GM19023 (cell line): ENCODE data around the gene CD48.
A peak's percentile ranks its signal among the peaks of the same experiment; 100 is the strongest.

Experiments
- ATAC-seq: cut with Tn5 transposase; IDR thresholded peaks from one replicate; pipeline ENCODE4 v1.9.1; 2021; ENCODE audit warnings: mild to moderate bottlenecking, moderate library complexity; ENCODE audit not compliant: unreplicated experiment

CD48 gene, protein sequence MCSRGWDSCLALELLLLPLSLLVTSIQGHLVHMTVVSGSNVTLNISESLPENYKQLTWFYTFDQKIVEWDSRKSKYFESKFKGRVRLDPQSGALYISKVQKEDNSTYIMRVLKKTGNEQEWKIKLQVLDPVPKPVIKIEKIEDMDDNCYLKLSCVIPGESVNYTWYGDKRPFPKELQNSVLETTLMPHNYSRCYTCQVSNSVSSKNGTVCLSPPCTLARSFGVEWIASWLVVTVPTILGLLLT

DNA sequence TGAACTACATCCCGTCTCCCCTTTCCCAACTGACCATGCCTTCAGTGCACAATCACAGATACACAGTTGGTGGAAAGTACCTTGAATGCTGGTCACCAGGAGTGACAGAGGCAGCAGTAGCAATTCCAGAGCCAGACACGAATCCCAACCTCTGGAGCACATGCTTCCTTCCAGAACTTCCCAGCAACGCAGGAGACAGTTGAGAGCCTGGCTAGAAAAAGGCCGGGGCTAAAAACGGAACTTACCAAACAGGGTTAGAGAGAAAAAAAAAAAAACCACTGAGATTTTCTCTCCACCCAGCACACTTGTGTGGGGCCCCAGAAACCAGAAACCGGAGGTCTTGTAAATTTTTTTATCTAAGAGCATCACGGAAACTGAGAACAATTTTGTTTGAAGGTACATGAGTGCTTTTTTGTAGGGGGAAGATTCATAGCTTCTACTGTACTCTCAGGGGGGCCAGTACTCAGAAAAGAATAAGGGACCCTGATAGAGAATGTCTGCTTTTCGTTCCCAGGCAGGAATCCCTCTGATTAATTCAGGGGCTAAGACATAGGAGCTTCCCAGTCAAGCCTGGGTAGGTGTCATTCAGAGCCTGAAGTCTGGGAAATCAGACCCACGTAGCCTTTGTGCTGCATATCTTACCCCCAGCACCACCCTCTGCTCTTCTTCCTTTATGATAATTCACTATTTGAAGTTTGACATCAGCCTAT, at the start of gene CD48:
TSS of gene CD48 (minus strand) at position 221 of the 710 bp plus-strand sequence. CDS start at position 162, 59 bp downstream.
- peak; percentile 44 for ATAC-seq

DNA sequence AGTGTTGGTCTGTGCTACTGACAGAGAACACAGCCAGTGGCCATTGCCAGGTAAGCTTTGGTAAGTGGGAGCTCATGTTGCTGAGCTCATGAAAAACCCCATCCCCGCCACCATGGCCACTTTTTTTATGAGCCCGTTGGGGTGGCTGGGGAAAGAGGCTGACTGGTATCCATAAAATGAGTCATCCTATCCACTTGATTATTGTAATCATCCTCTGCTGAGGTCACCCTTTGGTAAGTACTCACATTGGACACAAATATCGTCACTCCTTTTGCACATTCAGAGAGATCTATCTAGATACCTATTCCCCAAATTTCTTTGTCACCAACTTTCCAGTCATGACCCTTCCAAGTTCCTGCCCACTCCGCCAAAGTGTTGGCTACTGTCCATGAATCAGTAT, 49.4 kb upstream of the CD48 start:
- no peak for ATAC-seq

DNA sequence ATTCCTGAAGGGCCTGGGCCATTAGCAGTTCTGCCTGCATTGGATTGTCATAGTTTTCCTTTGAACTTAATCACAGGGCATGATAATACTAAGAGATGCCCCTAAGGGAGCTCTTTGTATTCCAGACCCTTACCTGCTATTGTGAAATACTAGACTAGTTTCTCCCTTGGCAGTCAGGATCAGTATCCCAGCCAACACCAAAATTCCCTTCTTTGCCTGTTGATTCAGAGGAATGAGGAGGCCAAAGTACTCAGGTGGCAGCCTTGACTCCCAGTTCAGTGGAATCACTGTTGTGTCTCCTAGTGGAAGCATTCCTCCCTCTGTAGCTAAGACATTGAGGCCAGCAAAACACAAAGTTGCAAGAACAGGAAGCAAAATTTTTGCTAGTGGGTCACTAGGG, 48.1 kb upstream of the CD48 start:
- ATAC-seq: no peak

DNA sequence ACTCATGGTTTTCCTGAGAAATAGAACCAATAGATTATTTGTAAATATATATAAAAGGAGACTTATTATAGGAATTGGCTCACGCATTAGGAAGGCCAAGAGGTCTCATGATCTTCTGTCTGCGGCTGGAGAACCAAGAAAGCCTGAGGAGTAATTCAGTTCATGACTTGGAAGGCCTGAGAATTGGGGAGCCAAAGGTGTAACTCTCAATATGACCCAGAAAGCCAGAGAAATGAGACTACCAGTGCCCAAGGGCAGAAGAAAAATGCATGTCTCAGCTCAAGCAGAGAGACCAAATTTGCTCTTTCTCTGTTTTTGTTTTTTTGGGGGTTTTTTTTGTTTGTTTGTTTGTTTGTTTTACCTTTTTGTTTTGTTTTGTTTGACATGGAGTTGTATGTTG, 46.9 kb upstream of the CD48 start:
- no peak for ATAC-seq

DNA sequence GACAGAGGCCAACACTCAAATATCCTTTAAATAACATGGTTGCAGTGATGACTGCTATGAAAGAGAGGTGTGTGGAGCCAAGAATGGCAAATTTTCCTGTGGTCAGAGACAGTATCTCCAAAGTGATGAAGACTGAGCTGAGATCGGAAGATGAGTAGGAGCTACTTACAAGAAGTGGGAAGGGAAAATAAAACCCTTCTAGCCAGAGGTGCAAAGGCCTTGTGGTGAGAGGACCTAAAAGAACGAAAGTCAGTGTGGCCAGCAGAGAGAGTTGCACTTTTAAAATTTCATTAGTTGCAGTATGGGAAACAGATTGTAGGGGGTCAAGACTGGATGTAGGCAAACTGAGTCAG, 45.2 kb upstream of the CD48 start:
- ATAC-seq: no peak

DNA sequence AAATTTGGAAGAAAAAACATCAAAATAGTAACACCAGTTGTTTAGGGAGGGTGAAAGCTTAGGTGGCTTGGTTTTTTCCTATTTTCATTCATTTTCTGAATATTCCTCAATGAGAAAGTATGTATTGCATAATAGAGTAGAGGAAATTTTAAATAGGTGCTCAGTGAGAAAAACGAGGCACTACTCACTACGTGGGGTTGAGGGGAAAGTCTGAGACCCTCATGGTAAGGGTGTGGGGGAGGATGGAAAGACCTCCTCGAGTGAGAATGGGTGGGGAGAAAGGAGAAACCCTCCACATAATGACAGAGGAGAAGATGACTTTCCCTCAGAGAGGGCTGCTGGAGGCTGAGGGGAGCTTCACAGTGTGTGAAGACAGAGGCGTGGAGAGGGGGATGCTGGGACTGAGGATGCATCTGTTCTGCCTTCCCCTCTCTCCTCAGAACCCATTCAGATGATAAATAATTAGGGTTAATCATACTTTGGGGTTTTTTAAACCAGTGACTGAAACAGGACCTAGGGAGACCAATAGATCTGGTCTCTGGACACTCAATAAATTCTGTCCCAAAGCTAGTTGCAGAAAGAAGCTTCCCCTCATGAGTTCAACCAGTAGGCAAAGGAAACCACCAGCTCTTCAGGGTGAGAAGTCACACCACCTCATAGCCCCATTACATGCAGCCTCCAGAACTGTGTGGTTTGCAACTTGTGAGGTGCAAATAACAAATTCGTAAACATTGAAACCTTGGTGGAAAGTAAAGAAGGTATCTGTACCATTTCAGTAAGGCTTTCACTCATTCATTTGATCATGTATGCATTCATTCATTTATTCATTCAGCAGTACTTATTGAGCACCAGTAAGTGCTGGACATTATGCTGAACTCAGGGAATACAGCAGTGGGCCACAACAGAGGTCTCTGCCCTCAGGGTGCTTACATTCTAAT, 44.6 kb upstream of the CD48 start:
- no peak for ATAC-seq

DNA sequence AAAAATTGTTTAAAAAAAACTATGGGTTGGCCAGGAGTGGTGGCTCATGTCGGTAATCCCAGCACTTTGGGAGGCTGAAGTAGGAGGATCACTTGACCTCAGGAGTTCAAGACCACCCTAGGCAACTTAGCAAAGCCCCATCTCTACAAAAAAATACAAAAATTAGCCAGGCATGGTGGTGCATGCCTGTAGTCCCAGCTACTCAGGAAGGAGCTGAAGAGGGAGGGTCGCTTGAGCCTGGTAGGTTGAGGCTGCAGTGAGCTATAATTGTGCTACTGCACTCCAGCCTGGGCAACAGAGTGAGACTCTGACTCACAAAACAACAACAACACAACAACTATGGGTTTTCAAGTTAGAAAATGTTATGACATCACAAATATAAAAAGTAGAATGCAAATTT, 43.8 kb upstream of the CD48 start:
- no peak for ATAC-seq

DNA sequence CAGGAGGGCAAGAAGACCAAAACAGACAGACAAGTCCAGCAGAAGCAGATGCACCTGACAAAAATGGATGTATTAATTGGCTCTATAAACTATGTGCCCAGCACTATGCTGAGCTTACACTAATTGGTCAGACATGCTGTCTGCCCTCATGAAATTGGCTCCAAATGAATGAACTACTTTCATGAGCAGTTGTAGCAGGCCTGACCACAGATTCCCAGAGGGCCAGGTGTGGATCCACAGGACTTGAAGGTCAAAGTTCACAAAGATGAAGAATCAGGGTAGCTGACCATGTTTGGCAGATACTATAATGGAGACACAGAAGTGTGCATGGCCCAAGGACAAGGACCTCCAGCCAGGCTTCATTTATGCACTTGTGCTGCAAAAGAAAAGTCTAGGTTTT, 42.0 kb upstream of the CD48 start:
- no peak for ATAC-seq

DNA sequence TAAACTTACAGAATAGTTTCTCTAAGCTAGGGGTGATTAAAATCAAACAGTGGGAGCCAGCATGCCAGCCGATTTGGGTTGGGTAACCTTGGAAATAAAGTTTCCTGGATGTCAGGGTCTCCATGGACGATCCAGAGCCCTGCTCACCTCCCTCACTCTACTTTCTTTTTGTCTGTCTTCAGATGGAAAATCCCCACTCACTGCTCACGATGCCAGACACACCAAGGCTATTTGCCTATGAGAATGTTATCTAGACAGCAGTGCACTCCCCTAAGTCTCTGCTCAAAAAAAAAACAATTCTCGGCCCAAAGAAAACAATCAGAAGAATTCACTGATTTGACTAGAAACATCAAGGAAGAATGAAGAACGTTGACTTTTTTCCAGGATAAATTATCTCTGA, 41.3 kb upstream of the CD48 start:
- no peak for ATAC-seq

DNA sequence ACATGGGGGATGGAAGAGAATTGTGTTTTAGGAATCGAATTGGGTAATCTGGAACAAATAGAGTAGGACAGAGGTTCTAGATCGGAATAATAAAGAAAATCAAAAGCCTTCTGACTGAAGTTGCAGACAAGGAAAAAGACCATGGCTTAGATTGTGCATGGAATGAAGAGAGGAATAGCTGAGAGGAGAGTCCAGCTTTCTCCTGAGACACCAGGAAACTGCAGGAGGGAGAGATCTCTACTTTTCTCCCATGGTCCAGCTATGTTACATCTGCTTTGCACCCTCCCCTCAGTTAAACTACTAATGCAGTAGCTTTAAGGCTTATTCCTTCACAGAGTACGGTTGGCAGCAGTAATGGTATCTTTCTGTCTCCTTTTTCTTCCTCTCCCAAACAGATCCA, 40.8 kb upstream of the CD48 start:
- no peak for ATAC-seq

DNA sequence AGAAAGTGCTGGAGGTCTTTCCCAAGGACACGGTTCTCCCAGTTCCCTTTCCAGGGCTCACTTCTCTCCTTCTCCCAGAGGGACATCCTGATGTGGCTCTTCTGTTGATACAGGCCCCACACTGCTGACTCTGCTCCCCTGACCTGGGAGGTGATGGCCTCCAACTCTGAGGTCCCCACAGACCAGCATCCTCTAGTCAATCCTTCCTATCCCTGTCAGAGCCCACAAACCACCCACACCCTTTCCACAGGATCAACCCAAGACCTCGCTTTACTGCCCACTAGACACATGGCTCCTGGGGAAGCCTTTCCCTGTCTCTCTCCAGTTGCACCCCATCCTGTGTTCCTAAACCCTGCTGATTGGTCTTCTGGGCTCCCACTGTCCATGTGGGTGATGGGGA, 39.0 kb upstream of the CD48 start:
- no peak for ATAC-seq

DNA sequence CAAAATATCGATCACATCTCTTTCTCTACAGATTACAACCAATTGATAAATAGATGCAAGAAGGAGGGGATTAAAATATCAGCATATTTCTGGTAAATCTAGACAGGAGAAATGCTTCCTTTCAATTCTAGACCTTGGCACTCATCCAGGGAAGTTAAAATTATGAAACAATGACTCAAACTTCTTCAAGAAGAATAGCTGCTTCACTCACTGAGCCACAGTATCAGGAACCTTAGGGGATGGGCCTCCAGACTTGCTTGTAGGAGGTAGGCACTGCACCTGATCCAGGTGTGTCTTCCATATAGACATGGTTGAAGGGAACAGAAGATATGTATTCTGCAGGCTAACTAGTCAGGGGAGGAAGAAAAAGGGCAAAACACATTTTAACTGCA, 37.3 kb upstream of the CD48 start:
- no peak for ATAC-seq

DNA sequence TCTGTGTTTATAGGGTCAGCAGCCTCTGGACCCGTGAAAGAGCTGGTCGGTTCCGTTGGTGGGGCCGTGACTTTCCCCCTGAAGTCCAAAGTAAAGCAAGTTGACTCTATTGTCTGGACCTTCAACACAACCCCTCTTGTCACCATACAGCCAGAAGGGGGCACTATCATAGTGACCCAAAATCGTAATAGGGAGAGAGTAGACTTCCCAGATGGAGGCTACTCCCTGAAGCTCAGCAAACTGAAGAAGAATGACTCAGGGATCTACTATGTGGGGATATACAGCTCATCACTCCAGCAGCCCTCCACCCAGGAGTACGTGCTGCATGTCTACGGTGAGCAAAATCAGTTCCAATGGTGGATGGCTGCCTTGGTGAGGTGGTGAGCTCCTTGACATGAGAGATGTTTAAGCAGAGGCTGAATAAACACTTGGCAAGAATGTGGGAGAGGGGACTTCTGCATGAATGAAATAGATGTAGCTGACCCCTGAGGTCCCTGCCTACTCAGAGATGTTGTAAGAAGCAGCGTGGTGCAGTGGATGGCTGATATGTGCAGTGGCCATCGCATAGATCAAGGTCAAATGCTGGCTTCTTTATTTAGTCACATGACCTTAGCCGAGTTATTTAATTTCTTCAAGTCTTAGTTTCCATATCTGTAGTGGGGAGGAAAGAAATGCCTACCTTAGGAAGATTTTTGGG, 36.7 kb upstream of the CD48 start:
- ATAC-seq: no peak

DNA sequence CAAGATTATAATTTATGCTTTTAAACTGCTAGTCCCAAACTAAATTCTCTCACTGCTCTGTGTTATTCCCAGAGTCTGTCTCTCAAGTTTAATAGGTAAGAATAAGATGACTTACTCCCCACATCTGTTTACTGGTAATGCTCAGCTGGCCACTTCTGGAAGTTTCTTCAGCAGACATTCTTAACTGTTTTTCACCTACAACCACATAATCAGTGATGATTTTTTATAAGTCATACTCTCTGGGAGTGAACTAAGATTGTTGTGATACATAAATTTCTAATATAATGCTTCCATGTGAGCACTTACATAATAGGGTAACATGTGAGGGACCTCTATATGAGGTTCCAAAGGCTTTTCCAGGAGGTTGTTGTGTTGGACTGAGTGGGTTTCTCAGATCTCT, 36.1 kb upstream of the CD48 start:
- ATAC-seq: no peak

DNA sequence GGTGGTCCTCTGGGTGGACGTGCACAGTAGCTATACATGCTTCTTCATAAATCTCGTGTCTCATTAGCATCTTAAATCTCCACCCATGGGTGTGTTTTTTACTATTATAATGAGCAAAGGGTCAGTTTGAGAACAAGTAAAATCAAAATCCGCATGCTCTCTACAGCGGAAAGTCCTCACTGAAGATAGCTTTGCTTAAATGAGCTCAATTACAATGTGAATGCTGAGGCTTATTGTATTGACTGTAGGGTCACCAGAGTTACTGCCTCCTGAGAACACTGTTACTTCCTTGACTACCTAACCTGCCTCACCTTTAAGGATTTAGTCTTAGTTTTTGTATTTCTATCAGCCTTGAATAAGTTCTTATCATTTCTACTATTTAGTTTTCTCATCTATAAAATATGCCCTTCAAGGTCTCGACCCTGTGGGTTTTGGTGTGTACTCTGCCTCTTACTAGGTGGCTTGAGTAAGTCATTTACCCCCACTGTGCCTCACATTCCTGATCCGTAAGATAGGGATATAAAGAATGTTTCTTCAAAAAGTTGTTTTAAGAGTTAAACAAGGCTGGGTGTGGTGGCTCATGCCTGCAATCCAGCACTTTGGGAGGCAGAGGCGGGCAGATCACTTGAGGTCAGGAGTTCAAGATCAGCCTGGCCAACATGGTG, 35.3 kb upstream of the CD48 start:
- ATAC-seq: no peak

DNA sequence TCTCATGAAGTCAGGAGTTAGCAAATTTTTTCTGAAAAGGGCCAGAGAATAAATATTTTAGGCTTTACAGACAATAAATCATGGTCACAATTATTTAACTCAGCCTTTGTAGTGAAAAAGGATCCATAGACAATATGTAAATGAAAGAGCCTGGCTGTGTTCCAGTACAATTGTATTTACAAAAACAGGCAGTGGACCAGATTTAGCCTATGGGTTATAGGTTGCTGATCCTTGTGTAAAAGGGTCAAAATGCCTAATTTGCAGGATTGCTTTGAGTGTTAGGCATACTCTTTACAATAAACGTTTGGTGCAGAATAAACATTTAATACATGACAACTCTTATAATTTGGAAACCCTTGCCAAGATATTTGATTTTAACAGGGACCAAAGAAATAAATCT, 33.9 kb upstream of the CD48 start:
- no peak for ATAC-seq

DNA sequence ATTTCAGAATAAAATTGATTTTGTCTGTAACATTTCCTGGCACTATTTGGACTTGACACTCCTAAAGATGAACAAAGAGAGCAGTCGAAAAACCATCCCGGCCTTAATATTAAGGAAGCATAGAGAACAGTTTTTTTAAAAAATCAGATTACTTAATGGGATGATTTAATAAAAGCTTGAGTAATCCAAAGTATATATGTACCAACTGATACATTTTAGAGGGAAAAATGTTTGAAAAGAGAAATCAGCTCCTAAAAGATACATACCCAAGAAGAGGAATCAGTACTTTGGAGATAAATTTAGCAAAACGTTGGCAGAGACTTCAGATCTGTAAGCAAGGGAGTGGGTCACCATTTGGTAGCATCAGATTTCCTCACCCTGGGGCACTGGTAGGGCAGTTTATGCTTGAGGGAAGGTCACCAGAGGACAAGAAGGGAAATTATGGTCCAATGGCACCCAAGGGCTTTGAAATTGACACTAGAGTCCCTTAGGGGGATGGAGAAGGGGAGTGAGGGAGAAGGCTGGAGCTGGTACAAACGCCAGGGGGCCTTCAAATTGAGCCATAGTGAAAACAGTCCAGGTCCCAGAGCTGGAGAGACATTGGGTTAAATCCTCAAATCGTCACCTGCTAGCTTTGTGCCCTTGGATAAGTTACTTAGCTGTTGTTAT, 33.4 kb upstream of the CD48 start:
- no peak for ATAC-seq

DNA sequence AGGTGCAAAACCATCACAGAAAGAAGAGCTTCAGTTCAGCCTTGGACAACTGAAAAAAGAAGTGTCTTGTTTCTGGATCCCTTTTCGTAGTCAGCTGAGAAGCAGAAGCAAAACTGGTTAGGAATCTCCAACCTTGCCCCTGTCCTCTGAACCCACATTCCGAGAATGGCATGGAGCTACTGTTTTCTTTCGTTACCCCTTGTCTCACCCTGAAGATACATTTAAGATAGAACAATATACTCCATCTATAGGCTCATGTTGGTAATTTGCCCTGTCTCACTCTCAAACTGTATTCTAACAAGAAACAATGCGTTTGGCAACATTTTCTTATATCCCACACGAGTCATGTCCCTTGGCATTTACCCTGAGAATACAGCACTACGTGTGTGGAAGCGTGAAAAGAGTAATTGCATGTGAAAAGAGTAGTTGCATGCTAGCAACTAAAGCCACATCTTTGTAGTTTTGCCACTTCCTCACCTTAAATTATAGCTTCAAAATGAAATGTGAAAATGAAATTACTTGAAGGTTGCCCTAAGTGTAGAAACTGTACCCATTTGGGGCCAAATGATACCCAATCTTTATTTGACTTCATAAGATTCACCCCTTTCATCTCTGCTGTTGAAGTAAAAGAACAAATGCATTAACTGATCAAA, 32.7 kb upstream of the CD48 start:
- no peak for ATAC-seq

DNA sequence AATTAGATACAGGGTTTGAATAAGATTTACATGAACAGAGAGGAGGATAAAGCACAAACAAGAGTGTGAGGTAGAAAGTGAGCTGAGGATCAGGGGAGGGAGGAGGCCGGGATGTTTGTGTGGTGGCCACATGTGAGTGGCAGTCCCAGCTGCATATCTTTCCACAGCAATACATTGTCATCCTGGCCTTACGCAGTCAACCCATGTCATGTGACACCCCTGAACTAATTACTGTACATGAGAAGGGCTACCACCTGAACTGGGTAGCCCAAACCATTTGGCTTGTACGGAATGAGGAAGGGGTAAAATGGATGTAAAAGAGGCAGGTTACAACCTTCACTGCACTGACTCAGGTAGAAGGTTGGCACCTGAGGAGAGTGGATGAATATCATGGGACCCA, 31.6 kb upstream of the CD48 start:
- ATAC-seq: no peak
